GM23338 (cell line): ENCODE data around the gene KXD1.
"Not testable (repeated sequence)": the region's sequence is repeated elsewhere in the genome, so short reads cannot be mapped to it uniquely, and the experiment has no call there.

Source experiments
- CREB1 ChIP-seq: fragments of 250-450 bp; sonication (Bioruptor Pico); IDR thresholded peaks from 2 replicates; pipeline ENCODE4 v1.5.0; 2020; ENCODE audit warnings: low read depth, mild to moderate bottlenecking, moderate library complexity
- CTCF ChIP-seq, 2 experiments: fragments of 200-600 bp in 1 of 2; sonication (generic) in 1 of 2; conservative IDR thresholded peaks; 2 replicates each; pipeline versions ENCODE4 v1.5.1 to v1.6.1; 2016 to 2017; ENCODE audit warnings: antibody characterized with exemption in 2 of 2, low read depth in 2 of 2, mild to moderate bottlenecking in 2 of 2, moderate library complexity in 1 of 2
- ETS1 ChIP-seq: IDR thresholded peaks from 2 replicates; pipeline ENCODE4 v1.6.1; 2016; ENCODE audit warnings: antibody characterized with exemption
- EZH2 ChIP-seq: fragments of 200-600 bp; sonication (generic); IDR thresholded peaks from one replicate; pipeline ENCODE4 v1.8.0; 2017; ENCODE audit warnings: antibody characterized with exemption, mild to moderate bottlenecking, low read depth; ENCODE audit not compliant: unreplicated experiment
- EZH2phosphoT487 ChIP-seq: fragments of 200-600 bp; sonication (generic); IDR thresholded peaks from one replicate; pipeline ENCODE4 v1.8.1; 2018; ENCODE audit warnings: antibody characterized with exemption; ENCODE audit not compliant: unreplicated experiment
- JUNB ChIP-seq: IDR thresholded peaks from one replicate; pipeline ENCODE4 v1.6.1; 2016; ENCODE audit warnings: antibody characterized with exemption; ENCODE audit not compliant: unreplicated experiment
- POLR2AphosphoS5 ChIP-seq: IDR thresholded peaks from 2 replicates; pipeline ENCODE4 v1.6.1; 2016; ENCODE audit warnings: antibody characterized with exemption, low read depth
- REST ChIP-seq: IDR thresholded peaks from one replicate; pipeline ENCODE4 v1.6.1; 2018; ENCODE audit warnings: antibody characterized with exemption; ENCODE audit not compliant: unreplicated experiment

- TF ChIP-seq CTCF (conservative IDR thresholded peaks at IDR 0.05; ENCODE audit: low read depth in 2 of 2); CREB1 (CRISPR knock-in tag); POLR2AphosphoS5; JUNB; EZH2phosphoT487; EZH2; REST; ETS1: not testable (repeated sequence)
These were observed 43.2 kb downstream of the KXD1 start for GRCh38 chr19:18600692-18601397.
